Stimulated activated naive CD4-positive, alpha-beta T cell (primary cell): Measurements from ENCODE around the gene MAP3K20.
"Not testable (repeated sequence)": the region's sequence is repeated elsewhere in the genome, so short reads cannot be mapped to it uniquely, and the experiment has no call there.

Experiments used
- DNase-seq, 6 experiments: peaks; one replicate each; lab custom pipeline; 2025; lab: John Stamatoyannopoulos, UW

MAP3K20 gene

GRCh38 chr2:173280853-173281252 is 205.2 kb downstream of the MAP3K20 start:
- DNase-seq = no peak

- DNase-seq = not testable (repeated sequence)
These were observed 206.3 kb downstream of the MAP3K20 start for GRCh38 chr2:173281898-173282297.

GRCh38 chr2:173282795-173283545 is 207.3 kb downstream of the MAP3K20 start:
- no peak for DNase-seq

GRCh38 chr2:173286153-173286809 is 210.6 kb downstream of the MAP3K20 start:
- no peak for DNase-seq

GRCh38 chr2:173287594-173287993 is 211.9 kb downstream of the MAP3K20 start:
- no peak for DNase-seq

- no peak for DNase-seq
These were observed 212.9 kb downstream of the MAP3K20 start for GRCh38 chr2:173288561-173288960.

- no peak for DNase-seq
These were observed 214.4 kb downstream of the MAP3K20 start for GRCh38 chr2:173290046-173290445.

GRCh38 chr2:173290518-173290917 is 214.9 kb downstream of the MAP3K20 start:
- no peak for DNase-seq

GRCh38 chr2:173291412-173291811 is 215.8 kb downstream of the MAP3K20 start:
- DNase-seq = no peak

- no peak for DNase-seq
These were observed 220.6 kb downstream of the MAP3K20 start for GRCh38 chr2:173296235-173296634.

GRCh38 chr2:173298536-173299097 is 223.0 kb downstream of the MAP3K20 start:
- no peak for DNase-seq

- no peak for DNase-seq
These were observed 224.1 kb downstream of the MAP3K20 start for GRCh38 chr2:173299764-173300163.

- no peak for DNase-seq
These were observed 224.8 kb downstream of the MAP3K20 start for GRCh38 chr2:173300458-173300857.

- DNase-seq = not testable (repeated sequence)
These were observed 225.9 kb downstream of the MAP3K20 start for GRCh38 chr2:173301549-173301948.

GRCh38 chr2:173305303-173305702 is 229.7 kb downstream of the MAP3K20 start:
- DNase-seq = no peak

- no peak for DNase-seq
These were observed 231.6 kb downstream of the MAP3K20 start for GRCh38 chr2:173307293-173307692.

GRCh38 chr2:173309370-173309769 is 233.7 kb downstream of the MAP3K20 start:
- not testable (repeated sequence) for DNase-seq

- DNase-seq = no peak
These were observed 236.4 kb downstream of the MAP3K20 start for GRCh38 chr2:173311844-173312606.
